ENCODE measurements around the gene RMDN2.

Gene RMDN2

GRCh38 chr2:37984176-37984575 lies 59.1 kb downstream of the RMDN2 start:
- DNase-seq (ENCODE audit: low read depth): no peak
- in situ Hi-C loops (cut with HindIII; ENCODE audit: low sequenced_read_pairs): no loop called here
- no peak for TF ChIP-seq CTCF (IDR thresholded peaks at IDR 0.05; ENCODE audit: low read depth, low read length, missing control alignments)
- no peak overlapping the region for H3K4me3 ChIP-seq (ENCODE audit: low read depth, low read length)

GRCh38 chr2:37984589-37984988 lies 59.5 kb downstream of the RMDN2 start:
- no peak for DNase-seq (ENCODE audit: low read depth)
- no peak for TF ChIP-seq CTCF (IDR thresholded peaks at IDR 0.05; ENCODE audit: low read depth, low read length, missing control alignments)
- in situ Hi-C loops (cut with HindIII; ENCODE audit: low sequenced_read_pairs): no loop called here
- no peak overlapping the region for H3K4me3 ChIP-seq (ENCODE audit: low read depth, low read length)

- TF ChIP-seq CTCF (IDR thresholded peaks at IDR 0.05; ENCODE audit: low read depth, low read length, missing control alignments): no peak
- peak; percentile 46 for DNase-seq (ENCODE audit: low read depth)
- in situ Hi-C loops (cut with HindIII; ENCODE audit: low sequenced_read_pairs): no loop called here
- no peak overlapping the region for H3K4me3 ChIP-seq (ENCODE audit: low read depth, low read length)
These were observed 60.2 kb downstream of the RMDN2 start for GRCh38 chr2:37985333-37985732.

- no peak overlapping the region for H3K4me3 ChIP-seq (ENCODE audit: low read depth, low read length)
- DNase-seq (ENCODE audit: low read depth): no peak
- no peak for TF ChIP-seq CTCF (IDR thresholded peaks at IDR 0.05; ENCODE audit: low read depth, low read length, missing control alignments)
- in situ Hi-C loops (cut with HindIII; ENCODE audit: low sequenced_read_pairs): no loop called here
These were observed 62.1 kb downstream of the RMDN2 start for GRCh38 chr2:37987098-37987775.

- in situ Hi-C loops (cut with HindIII; ENCODE audit: low sequenced_read_pairs): no loop called here
- no peak for TF ChIP-seq CTCF (IDR thresholded peaks at IDR 0.05; ENCODE audit: low read depth, low read length, missing control alignments)
- DNase-seq (ENCODE audit: low read depth): no peak
- H3K4me3 ChIP-seq (ENCODE audit: low read depth, low read length): no peak overlapping the region
These were observed 67.5 kb downstream of the RMDN2 start for GRCh38 chr2:37992601-37993000.

- peak; percentile 33 for TF ChIP-seq CTCF (IDR thresholded peaks at IDR 0.05; ENCODE audit: low read depth, low read length, missing control alignments)
- DNase-seq (ENCODE audit: low read depth): no peak
- in situ Hi-C loops (cut with HindIII; ENCODE audit: low sequenced_read_pairs): no loop called here
- H3K4me3 ChIP-seq (ENCODE audit: low read depth, low read length): no peak overlapping the region
These were observed 68.1 kb downstream of the RMDN2 start for GRCh38 chr2:37993143-37993542.

All from astrocyte of the cerebellum (primary cell).